ENCODE data around the gene EXOC3L4.

DNA sequence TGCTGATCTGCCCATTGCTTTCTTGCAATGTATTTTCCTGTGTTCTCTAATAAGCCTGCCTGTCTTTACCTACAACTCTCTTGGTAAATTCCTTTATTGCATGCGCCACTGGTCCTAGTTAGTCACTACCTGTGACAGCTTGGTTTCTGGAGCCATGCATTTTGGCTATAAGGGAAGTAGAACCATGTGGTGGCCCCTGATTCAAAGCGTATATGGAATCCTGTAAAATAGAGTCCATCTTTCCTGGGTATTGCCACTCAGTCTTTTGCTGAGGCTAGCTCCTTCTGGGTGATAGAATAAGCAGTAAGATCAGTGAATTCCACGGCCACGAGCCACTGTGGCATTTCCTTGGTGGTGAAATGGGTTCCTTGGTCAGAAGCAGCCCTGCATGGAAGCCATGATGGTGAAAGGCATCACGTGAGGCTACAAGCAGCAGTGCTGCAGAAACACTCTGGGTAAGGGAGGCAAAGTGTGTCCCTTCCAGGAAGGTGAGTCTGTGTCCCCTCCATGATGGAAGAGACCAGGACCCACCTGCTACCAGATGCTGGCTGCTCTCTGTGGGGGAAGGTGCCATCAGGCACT is 48.3 kb downstream of the EXOC3L4 start:
- no peak for TF ChIP-seq POLR2A (IDR thresholded peaks at IDR 0.05; ENCODE audit: low read length)
- no peak for TF ChIP-seq GATA1 (IDR thresholded peaks at IDR 0.05; ENCODE audit: low read depth, low read length)
